ENCODE data around the gene SH3BGRL3.

DNA sequence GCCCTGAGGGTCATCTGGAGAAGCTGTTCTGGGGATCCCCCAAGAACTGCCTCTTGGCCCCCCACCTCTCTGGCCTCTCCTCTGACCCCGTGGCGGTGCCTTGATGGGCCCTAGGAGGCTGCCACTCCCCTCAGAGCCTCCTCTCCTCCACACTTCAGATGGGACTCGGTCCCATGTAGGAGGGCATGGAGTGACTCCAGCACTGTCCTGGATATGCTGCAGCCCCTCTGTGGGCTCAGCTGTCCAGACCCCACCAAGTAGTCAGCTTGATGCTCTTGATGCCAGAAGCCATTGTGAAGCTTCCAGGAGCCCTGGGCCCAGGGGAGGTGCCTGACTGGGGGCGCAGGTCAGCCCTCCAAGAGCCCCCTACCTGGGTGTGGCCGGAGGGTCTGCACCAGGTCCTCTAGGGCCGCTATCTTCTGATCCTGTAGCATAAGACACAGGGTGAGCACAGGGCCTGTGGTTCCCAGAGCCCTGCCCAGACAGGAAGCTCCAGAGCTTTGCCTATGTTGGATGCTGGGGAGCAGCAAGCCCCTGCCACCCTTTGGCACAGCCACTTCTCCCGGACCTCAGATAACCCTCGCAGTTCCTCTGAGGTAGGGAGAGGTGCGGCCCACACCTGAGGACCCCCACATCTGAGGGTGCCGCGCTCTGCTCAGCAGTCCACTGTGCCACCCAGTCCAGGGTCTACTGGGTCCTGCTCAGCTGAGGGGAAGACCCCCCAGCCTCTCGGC is 17.3 kb downstream of the SH3BGRL3 start:
- TF ChIP-seq POLR2A (IDR thresholded peaks at IDR 0.05) (no peak), EP300 (IDR thresholded peaks at IDR 0.05) (no peak)
